ENCODE data around the gene FBXL7.
"Not testable (repeated sequence)": the region's sequence is repeated elsewhere in the genome, so short reads cannot be mapped to it uniquely, and the experiment has no call there.

The FBXL7 gene

GRCh38 chr5:15858326-15858725 lies 358.3 kb downstream of the FBXL7 start:
- DNase-seq (ENCODE audit: low read depth in 2 of 2): no peak
- H3K4me3 ChIP-seq (replicated peaks in 1 of 2; ENCODE audit: low read depth in 2 of 2, low read length in 2 of 2): no peak overlapping the region
- TF ChIP-seq, protein P1, sequence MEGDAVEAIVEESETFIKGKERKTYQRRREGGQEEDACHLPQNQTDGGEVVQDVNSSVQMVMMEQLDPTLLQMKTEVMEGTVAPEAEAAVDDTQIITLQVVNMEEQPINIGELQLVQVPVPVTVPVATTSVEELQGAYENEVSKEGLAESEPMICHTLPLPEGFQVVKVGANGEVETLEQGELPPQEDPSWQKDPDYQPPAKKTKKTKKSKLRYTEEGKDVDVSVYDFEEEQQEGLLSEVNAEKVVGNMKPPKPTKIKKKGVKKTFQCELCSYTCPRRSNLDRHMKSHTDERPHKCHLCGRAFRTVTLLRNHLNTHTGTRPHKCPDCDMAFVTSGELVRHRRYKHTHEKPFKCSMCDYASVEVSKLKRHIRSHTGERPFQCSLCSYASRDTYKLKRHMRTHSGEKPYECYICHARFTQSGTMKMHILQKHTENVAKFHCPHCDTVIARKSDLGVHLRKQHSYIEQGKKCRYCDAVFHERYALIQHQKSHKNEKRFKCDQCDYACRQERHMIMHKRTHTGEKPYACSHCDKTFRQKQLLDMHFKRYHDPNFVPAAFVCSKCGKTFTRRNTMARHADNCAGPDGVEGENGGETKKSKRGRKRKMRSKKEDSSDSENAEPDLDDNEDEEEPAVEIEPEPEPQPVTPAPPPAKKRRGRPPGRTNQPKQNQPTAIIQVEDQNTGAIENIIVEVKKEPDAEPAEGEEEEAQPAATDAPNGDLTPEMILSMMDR (IDR thresholded peaks at IDR 0.05; ENCODE audit: low read depth, low read length): no peak

DNA sequence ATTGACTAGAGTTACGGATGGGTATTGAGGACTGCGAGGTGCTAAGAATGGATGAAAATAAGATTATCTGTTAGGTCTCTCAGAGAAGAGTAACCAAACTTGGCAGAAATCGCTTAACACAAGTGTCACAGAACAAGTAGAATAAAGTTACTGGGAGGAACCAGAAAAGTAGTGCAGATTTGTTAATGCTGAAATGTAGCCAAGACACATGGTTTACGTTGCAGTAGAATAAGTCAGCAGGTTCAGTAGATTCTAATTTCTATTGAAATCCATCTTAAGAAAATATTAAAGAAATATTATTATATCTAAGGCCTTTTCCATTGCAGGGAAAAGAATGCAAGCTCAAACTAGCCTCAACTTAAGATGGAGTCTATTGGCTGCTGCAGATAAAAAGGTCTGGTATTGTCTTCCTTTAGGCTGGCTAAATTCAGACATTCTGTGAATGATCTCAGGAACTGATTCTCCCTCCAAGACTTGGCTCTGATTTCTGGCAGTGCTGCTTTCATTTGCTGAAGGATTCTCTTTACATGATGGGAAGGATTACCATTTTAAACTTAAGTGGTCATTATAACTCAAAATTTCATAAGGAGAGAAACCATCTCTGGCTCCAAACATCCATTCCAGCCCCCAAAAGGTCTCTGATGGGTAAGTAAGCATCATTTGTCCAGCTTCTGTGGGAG lies 364.7 kb downstream of the FBXL7 start:
- TF ChIP-seq, protein P1 (IDR thresholded peaks at IDR 0.05; ENCODE audit: low read depth, low read length): no peak
- H3K4me3 ChIP-seq (replicated peaks in 1 of 2; ENCODE audit: low read depth in 2 of 2, low read length in 2 of 2): no peak overlapping the region
- DNase-seq (ENCODE audit: low read depth in 2 of 2): no peak

- not testable (repeated sequence) for DNase-seq (ENCODE audit: low read depth in 2 of 2)
Measured at GRCh38 chr5:15872259-15872658, 372.3 kb downstream of the FBXL7 start.

GRCh38 chr5:15877914-15878313 lies 377.9 kb downstream of the FBXL7 start:
- TF ChIP-seq, protein P1 (IDR thresholded peaks at IDR 0.05; ENCODE audit: low read depth, low read length): no peak
- no peak overlapping the region for H3K4me3 ChIP-seq (replicated peaks in 1 of 2; ENCODE audit: low read depth in 2 of 2, low read length in 2 of 2)
- DNase-seq (ENCODE audit: low read depth in 2 of 2): no peak

More at GRCh38 chr5:15872259-15872658, 372.3 kb downstream of the FBXL7 start:
- H3K4me3 ChIP-seq (replicated peaks in 1 of 2; ENCODE audit: low read depth in 2 of 2, low read length in 2 of 2): not testable (repeated sequence)

DNA sequence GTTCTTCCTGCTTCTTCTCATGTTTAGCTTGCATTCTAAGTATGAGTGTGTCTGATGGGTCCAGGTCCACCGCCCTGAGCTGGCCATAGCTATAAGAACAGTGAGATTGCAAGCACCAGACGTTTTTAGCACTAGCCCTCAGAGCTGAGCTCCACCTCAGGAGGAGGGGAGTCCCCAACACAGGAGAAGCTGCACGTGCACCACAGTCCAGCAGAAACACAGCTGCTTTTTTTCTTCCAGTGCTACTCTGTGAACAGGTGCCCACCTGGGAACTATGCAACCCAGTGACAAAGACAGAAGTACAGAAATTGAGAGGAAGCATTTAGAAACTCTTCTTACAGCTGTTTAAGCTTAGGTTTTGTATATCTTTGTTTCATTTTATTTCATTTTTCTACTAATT lies 380.2 kb downstream of the FBXL7 start:
- TF ChIP-seq, protein P1 (IDR thresholded peaks at IDR 0.05; ENCODE audit: low read depth, low read length): no peak
- H3K4me3 ChIP-seq (replicated peaks in 1 of 2; ENCODE audit: low read depth in 2 of 2, low read length in 2 of 2): no peak overlapping the region
- DNase-seq (ENCODE audit: low read depth in 2 of 2): no peak

DNA sequence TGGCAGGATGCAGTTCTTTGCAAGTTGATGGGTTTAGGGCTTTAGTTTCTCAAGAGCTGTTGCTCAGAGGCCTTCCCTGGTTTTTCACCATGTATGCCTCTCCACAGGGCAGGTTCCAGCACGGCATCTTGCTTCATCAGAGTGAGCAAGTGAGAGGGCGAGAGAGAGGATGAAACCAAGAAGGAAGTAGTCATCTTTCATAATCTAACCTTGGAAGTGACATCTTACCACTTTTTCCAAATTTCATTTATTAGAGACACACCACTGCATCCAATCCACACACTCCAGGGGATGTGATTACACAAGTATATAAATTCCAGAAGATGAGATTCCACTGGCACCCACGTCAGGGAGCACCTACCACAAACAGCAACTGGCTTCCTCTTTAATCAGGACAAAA lies 385.2 kb downstream of the FBXL7 start:
- H3K4me3 ChIP-seq (replicated peaks in 1 of 2; ENCODE audit: low read depth in 2 of 2, low read length in 2 of 2): no peak overlapping the region
- TF ChIP-seq, protein P1 (IDR thresholded peaks at IDR 0.05; ENCODE audit: low read depth, low read length): no peak
- DNase-seq (ENCODE audit: low read depth in 2 of 2): peak; percentile 7 to 37

GRCh38 chr5:15886156-15886555 lies 386.2 kb downstream of the FBXL7 start:
- TF ChIP-seq, protein P1 (IDR thresholded peaks at IDR 0.05; ENCODE audit: low read depth, low read length): no peak
- DNase-seq (ENCODE audit: low read depth in 2 of 2): no peak
- no peak overlapping the region for H3K4me3 ChIP-seq (replicated peaks in 1 of 2; ENCODE audit: low read depth in 2 of 2, low read length in 2 of 2)
